HL-60 (cell line): ENCODE results near the gene HRH1.

Experiments used
- DNase-seq, 2 experiments: peaks; one replicate each; pipeline ENCODE4 v3.0.0-alpha.2; 2010 to 2020; ENCODE audit warnings: low read depth in 1 of 2, low spot score in 1 of 2
- H3K27ac ChIP-seq: fragments of 250-450 bp; sonication (Bioruptor Pico); replicated peaks from 2 replicates; pipeline ENCODE4 v1.5.1; 2020; ENCODE audit warnings: mild to moderate bottlenecking, moderate library complexity
- H3K27me3 ChIP-seq: fragments of 250-450 bp; sonication (Bioruptor Pico); 2 replicates; pipeline ENCODE4 v1.5.1; 2021; ENCODE audit warnings: mild to moderate bottlenecking, moderate library complexity; ENCODE audit not compliant: insufficient read depth, poor library complexity, severe bottlenecking
- H3K4me3 ChIP-seq: replicated peaks from 2 replicates; pipeline ENCODE4 v1.5.1; 2011; ENCODE audit warnings: mild to moderate bottlenecking, control low read depth, low read length; ENCODE audit not compliant: insufficient read depth
- CTCF ChIP-seq: IDR thresholded peaks from one replicate; pipeline ENCODE4 v1.5.1; 2011; ENCODE audit warnings: low read length, control low read depth, inconsistent platforms; ENCODE audit not compliant: insufficient read depth
- GABPA ChIP-seq: IDR thresholded peaks from 2 replicates; pipeline ENCODE4 v1.6.1; 2012; ENCODE audit warnings: low read depth
- POLR2AphosphoS5 ChIP-seq: IDR thresholded peaks from 2 replicates; pipeline ENCODE4 v1.6.1; 2012; ENCODE audit warnings: low read depth
- REST ChIP-seq: IDR thresholded peaks from 2 replicates; pipeline ENCODE4 v1.6.1; 2012; ENCODE audit warnings: low read depth; ENCODE audit not compliant: insufficient replicate concordance
- SPI1 ChIP-seq: IDR thresholded peaks from 2 replicates; pipeline ENCODE4 v1.6.1; 2012; ENCODE audit warnings: low read depth, mild to moderate bottlenecking, borderline replicate concordance

HRH1 gene

GRCh38 chr3:11287404-11287803 is 133.1 kb downstream of the HRH1 start:
- peak overlapping the region; percentile 60 for H3K27ac ChIP-seq
- no peaks in the 10 kb centered on the region for H3K27me3 ChIP-seq
- TF ChIP-seq CTCF = no peak
- no peak for TF ChIP-seq POLR2AphosphoS5
- H3K4me3 ChIP-seq = no peak overlapping the region
- DNase-seq = no peak

GRCh38 chr3:11288021-11288491 is 133.8 kb downstream of the HRH1 start:
- H3K27ac ChIP-seq = peak overlapping the region; percentile 60
- no peak for TF ChIP-seq SPI1
- TF ChIP-seq POLR2AphosphoS5 = no peak
- no peak for TF ChIP-seq CTCF
- no peak for TF ChIP-seq GABPA
- TF ChIP-seq REST = no peak

GRCh38 chr3:11288786-11289637 is 134.7 kb downstream of the HRH1 start:
- peak overlapping the region; percentile 60 for H3K27ac ChIP-seq
- no peaks in the 10 kb centered on the region for H3K27me3 ChIP-seq
- H3K4me3 ChIP-seq = no peak overlapping the region
- DNase-seq = peak; percentile 58 to 78
- TF ChIP-seq SPI1 (peak; percentile 41; the same call in 1 of the 2 replicates), REST (no peak), CTCF (no peak), GABPA (peak; percentile 62; the same call in 1 of the 2 replicates)

More at GRCh38 chr3:11288021-11288491, 133.8 kb downstream of the HRH1 start:
- no peak for DNase-seq
- Histone ChIP-seq H3K4me3 (no peak overlapping the region), H3K27me3 (no peaks in the 10 kb centered on the region)

DNA sequence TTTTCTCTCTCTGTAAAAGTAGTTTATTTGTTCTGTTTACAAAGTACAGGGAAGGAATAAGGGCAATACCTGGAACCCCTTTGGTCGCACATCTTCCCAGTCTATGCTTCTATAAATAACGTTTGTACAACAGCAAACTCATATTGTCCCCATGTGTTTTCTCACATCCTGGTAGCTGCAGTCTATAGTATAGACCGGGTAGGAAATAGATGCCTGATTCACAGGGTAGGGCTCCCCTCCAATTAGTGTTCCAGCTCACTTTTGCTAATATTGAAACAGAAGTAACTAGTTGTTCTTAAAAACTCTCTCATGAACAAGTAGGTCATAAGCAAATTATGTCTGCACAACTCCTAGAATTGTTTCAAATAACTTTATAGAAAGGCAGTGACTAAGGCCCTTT is 135.6 kb downstream of the HRH1 start:
- Histone ChIP-seq H3K4me3 (no peak overlapping the region), H3K27ac (peak overlapping the region; percentile 60), H3K27me3 (no peaks in the 10 kb centered on the region)
- no peak for DNase-seq
- TF ChIP-seq GABPA (no peak), REST (no peak)
